Measurements from ENCODE around the gene DEPP1.

The DEPP1 gene

DNA sequence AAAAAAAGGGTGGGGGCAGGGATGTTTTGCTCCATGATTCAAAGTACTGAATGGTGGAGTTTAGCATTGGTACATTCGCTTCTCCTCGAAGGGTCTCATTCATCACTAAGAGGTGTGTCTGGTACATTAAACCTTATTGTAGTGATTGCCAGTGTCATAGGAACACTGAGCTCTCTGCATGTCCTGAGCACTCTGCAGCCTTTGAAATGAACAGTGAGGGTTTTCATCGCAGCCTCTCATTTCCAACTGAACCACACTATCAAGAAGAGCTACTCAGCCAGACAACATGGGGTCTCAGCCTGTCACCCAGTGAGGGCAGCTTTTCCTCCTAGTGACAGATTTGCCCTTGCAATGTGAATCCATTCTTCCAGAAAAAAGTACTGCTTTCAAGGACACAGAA is 7.6 kb upstream of the DEPP1 start:
- TF ChIP-seq, protein P1, sequence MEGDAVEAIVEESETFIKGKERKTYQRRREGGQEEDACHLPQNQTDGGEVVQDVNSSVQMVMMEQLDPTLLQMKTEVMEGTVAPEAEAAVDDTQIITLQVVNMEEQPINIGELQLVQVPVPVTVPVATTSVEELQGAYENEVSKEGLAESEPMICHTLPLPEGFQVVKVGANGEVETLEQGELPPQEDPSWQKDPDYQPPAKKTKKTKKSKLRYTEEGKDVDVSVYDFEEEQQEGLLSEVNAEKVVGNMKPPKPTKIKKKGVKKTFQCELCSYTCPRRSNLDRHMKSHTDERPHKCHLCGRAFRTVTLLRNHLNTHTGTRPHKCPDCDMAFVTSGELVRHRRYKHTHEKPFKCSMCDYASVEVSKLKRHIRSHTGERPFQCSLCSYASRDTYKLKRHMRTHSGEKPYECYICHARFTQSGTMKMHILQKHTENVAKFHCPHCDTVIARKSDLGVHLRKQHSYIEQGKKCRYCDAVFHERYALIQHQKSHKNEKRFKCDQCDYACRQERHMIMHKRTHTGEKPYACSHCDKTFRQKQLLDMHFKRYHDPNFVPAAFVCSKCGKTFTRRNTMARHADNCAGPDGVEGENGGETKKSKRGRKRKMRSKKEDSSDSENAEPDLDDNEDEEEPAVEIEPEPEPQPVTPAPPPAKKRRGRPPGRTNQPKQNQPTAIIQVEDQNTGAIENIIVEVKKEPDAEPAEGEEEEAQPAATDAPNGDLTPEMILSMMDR (IDR thresholded peaks at IDR 0.05; ENCODE audit: low read depth, low read length, missing control alignments): no peak
- H3K27ac ChIP-seq: no peak overlapping the region
- DNase-seq: no peak
- H3K27me3 ChIP-seq (replicated peaks): no peaks in the 10 kb centered on the region
- H3K4me3 ChIP-seq (ENCODE audit: low read depth, low read length): no peak overlapping the region
- in situ Hi-C loops (cut with HindIII; ENCODE audit: low pct_ligation_motif_present, low sequenced_read_pairs): no loop called here
- no peaks in the 10 kb centered on the region for H3K36me3 ChIP-seq (replicated peaks)

DNA sequence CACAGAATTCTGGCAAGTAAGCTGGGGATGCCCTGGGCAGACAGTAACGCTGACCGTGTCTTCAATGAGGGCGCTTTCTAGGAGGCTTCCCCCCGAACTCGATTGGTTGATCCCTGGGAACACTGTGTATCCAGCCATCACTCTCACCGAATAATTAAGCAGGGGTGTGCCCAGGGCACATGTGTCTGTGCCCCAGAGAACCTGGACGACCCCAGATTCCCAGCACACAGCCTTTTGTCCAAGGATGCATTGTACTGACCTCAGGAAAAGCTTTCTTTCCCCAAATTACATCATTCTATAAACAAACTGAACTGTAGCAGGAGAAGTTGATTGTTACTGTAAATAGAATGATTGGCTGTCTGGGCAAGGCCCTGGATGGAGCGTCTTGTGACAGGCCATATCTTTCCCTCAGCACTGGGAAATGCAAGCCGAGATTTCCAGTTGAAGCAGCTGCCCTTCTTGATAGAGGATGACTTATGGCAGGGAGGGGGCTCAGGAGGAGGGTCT is 6.6 kb upstream of the DEPP1 start:
- no peak overlapping the region for H3K4me3 ChIP-seq (ENCODE audit: low read depth, low read length)
- TF ChIP-seq, protein P1 (IDR thresholded peaks at IDR 0.05; ENCODE audit: low read depth, low read length, missing control alignments): no peak

DNA sequence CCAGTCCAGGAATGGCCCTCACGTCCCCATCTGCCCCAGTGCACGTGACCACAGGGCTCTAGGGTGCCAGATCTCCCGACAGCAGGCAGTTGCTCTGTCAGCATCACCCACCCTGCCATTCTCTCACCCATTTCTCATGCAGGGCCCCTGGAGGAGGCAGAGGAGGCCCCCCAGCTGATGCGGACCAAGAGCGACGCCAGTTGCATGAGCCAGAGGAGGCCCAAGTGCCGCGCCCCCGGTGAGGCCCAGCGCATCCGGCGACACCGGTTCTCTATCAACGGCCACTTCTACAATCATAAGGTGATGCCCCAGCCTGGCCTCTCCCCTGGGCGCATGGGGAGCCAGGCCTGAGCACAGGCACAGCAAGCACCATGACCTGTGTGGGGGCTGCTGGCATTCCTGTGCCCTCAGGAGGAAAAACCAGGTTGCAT is 6.1 kb upstream of the DEPP1 start:
- H3K27ac ChIP-seq: no peak overlapping the region
- no peak overlapping the region for H3K4me3 ChIP-seq (ENCODE audit: low read depth, low read length)
- no peaks in the 10 kb centered on the region for H3K36me3 ChIP-seq (replicated peaks)
- DNase-seq: no peak
- H3K27me3 ChIP-seq (replicated peaks): no peaks in the 10 kb centered on the region
- in situ Hi-C loops (cut with HindIII; ENCODE audit: low pct_ligation_motif_present, low sequenced_read_pairs): no loop called here
- TF ChIP-seq, protein P1 (IDR thresholded peaks at IDR 0.05; ENCODE audit: low read depth, low read length, missing control alignments): no peak

More for the DNA sequence above, 6.6 kb upstream of the DEPP1 start:
- Histone ChIP-seq H3K36me3 (replicated peaks) (no peaks in the 10 kb centered on the region), H3K27ac (no peak overlapping the region), H3K27me3 (replicated peaks) (no peaks in the 10 kb centered on the region)
- in situ Hi-C loops (cut with HindIII; ENCODE audit: low pct_ligation_motif_present, low sequenced_read_pairs): no loop called here
- DNase-seq: peak; percentile 31

DNA sequence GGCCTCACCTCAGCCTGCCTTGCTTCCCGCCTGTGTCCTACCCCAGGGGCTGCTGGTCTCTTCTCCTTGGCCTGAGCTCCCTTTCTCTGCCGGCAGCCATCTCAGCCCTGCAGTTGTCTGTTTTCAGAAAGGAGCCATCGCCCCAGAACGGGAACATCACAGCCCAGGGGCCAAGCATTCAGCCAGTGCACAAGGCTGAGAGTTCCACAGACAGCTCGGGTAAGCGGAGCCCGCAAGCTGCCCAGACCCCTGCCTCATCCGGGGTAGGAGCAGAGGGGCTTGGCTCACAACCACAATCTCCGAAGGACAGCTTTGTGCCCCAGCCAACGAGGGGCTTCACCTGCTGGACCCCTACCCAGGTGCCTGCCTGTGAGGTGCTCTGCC is 5.3 kb upstream of the DEPP1 start:
- H3K27ac ChIP-seq: no peak overlapping the region
- no peaks in the 10 kb centered on the region for H3K36me3 ChIP-seq (replicated peaks)
- TF ChIP-seq, protein P1 (IDR thresholded peaks at IDR 0.05; ENCODE audit: low read depth, low read length, missing control alignments): no peak
- DNase-seq: no peak
- no peak overlapping the region for H3K4me3 ChIP-seq (ENCODE audit: low read depth, low read length)
- no peaks in the 10 kb centered on the region for H3K27me3 ChIP-seq (replicated peaks)
- in situ Hi-C loops (cut with HindIII; ENCODE audit: low pct_ligation_motif_present, low sequenced_read_pairs): no loop called here

DNA sequence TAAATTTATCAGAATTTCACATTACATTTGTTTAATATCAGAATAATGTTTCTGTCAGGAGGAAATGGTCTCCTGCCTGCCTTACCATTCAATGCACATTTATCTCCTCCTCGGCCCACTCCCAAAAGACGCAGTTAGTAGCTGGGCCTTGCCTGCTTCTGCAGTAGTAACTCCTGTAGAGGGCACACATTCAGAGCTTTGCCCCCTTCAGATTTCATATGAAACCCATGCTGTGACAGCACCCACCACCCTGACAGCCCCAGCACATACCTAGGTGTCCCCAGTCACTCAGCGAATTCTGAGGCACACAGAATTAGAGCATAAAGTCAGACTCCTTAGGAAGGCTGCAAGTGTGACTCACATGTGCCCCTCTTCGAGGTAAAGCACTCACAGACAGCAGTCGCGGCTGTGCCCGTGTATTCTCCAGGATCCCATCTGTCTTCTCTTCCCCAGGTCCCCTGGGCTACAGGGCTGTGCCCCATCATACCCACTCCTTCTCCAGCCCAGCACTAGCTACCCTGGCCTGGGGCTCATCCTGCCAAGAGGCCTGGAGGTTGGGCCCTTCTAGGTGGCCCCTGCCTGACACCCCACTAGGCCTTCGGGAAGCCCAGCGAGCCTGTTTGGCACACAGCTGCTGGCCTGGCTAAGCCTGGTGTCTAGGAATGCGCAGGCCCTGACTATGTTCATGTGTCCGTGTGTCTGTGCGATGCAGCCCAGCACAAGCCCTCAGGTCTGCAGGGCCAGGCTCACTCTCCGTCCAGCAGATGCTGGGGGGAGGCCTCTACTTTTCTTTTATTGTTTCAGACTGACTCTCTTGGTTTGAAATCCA is 4.7 kb upstream of the DEPP1 start:
- TF ChIP-seq, protein P1 (IDR thresholded peaks at IDR 0.05; ENCODE audit: low read depth, low read length, missing control alignments): no peak

More for the DNA sequence above, 4.7 kb upstream of the DEPP1 start:
- no peaks in the 10 kb centered on the region for H3K27me3 ChIP-seq (replicated peaks)
- DNase-seq: no peak
- H3K36me3 ChIP-seq (replicated peaks): no peaks in the 10 kb centered on the region
- in situ Hi-C loops (cut with HindIII; ENCODE audit: low pct_ligation_motif_present, low sequenced_read_pairs): no loop called here
- H3K27ac ChIP-seq: no peak overlapping the region
- no peak overlapping the region for H3K4me3 ChIP-seq (ENCODE audit: low read depth, low read length)
